NCI-H128 (cell line): ENCODE measurements around the gene KCNMA1.

ENCODE experiments used
- DNase-seq: peaks from one replicate; lab custom pipeline; 2025; ENCODE audit not compliant: unreplicated experiment; lab: John Stamatoyannopoulos, UW

Gene KCNMA1

DNA sequence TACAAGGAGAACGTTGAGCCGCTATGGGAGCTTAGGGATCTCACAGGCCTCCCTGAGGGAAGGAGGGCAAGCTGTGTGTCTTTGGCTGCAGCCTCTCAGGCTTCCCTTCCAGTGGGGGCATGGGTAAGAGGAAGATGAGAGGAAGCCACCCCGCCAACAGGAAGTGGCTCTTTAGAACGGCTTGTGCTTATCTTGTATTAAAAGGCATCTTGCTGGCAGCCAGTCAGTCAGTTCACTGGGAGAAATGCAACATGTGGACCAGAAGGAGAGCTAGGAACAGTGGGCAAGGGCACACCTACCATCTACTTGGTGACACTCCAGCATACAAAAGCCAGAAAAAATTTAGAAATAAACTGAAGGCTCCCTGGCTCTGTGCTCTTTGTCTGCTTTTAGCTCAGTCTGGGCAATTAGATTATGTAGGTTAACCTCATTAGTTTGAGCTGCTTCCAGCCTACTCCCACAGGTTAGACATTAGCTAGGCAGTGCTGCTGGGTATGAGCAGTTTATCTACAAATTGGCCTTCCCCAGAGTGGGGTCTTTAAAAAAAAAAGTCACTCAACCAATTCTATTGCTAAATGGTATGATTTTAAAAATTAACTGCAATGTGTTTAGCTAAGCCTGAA, 595.9 kb downstream of the KCNMA1 start:
- DNase-seq = no peak

- no peak for DNase-seq
Measured at GRCh38 chr10:77038407-77038806, 599.2 kb downstream of the KCNMA1 start.

- DNase-seq = no peak
Measured at GRCh38 chr10:77037735-77038403, 599.7 kb downstream of the KCNMA1 start.

DNA sequence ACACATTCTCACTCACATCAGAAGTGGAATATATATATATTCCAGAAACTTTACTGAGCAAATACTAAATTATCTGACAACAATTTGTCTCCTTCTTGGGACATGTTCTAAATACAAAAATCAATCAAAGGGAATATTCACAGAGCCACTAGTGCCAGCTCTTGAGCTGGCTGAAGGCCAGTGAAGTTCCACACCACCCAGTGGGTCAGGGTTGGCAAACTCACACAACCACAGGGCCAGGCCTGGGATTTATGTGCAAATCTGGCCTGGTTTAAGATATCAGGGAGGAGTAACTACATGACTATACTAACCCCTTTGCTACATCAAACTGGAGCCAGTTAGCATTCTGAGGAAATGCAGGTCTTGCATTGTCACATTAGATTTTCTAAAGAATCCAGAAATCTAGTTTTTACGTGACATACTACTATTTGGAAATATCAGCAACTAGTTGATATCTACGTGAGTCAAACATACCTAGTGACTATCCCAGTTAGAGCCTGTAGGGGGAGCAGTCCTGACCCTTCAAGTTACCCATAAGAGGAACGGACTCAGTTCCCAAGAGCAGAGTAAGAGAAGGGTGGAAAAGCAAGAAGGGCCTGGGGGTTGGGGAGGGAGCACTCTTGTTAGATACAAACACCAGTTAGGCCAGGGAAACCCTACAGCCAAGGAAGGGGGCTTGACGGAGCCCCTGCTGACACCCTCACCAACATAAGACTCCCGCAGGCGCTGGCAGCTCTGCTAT, 600.4 kb downstream of the KCNMA1 start:
- no peak for DNase-seq

DNA sequence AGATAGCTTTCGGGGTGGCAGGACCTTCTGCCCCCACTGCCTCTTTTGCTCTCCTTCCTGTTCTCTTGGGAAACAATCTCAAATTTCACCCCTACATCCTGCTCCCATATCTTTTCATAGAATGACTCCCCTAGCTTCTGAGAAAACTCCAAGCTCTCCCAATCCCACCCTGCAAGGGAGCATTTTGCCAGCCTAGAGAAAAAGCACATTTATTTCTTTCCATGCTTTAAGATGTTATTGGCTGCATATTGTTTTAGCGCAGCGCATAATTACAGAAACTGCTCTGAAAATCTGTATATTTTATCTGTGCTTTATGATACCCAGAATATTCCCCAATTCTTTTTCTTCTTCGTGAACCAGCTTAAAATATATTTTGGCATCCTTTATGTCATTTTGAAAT, 601.3 kb downstream of the KCNMA1 start:
- DNase-seq = no peak

DNA sequence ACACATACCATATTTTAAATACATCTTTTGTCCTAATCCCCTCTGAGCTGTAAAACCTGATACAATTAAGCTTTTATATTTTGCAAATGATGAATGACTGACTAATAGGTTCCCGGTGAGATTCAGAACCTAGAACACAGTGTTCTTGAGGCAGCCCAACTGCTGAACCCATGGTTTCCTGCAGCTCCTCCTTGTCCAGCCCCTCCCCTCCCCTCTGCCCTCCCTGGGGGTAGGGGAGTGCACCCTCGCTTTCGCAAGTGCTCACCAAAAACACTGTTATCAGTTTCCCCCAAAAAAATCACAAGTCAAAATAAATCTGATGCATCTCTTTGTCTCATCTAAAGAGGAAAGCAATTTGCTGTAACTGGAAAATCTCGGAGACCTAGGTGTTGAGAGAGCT, 602.8 kb downstream of the KCNMA1 start:
- no peak for DNase-seq

DNA sequence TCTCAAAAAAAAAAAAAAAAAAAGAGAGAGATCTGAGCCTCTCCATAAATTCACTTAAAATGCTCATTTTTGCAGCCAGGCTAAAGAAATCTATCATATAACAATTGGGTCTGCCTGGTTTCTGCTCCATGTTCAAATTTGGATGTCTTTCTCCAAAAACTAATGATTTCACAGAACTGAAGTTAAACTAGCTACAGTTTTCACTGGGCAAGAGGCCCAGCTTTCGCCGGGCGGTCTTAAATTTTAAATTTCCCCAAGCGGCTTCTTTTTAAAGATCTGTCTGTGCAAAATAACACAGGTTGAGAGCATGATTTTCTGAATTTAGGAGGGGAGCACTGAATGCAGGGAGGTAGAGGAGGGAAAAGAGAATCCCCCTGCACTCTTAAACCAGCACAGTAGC, 603.4 kb downstream of the KCNMA1 start:
- no peak for DNase-seq

DNA sequence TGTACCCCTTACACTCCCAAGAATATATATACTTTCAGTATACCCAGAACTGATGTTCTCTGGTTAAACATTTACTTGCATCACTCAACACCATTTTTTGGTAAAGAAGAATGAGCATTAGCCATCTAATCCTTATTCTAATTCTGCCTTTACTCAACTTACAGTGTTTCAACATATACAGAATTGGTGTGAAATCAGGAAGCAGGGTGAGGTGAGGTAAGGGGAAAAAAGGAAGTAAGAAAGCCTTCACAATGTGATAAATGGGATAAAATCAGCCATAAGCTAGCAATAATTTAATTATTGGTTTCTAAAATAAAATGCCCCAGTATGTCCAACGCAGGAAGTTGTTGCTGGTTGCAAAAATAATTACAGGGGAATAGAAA, 605.4 kb downstream of the KCNMA1 start:
- DNase-seq = no peak

DNA sequence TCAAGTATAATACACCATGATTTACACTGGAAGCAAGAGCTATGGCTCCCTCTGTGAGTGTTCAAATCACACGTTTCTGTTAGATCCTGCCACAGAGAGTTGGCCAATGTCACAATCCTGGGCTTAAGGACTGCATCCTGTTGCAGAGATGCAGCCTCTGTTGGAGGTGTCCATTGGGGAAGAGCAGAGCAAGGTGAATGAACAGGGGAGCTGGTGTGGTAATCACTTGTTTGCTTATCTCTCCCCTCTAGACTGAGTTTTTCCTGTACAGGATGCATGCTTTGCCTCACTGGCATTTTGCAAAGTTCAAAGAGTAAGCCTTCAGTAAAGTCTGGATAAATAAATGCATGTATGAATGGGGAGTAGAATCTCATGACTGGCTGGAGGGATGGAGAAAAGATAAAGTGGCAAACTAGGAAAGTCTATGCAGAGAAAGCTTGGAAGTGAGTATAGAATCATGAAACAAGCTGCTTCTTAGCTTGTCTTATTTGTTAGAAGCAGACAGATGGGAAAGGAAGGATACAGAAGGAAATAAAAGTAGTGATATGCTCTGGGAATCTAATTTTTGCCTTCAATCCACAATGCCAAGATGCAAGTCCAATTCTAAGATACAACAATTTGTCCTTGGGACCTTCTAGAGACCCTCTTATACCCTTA, 605.9 kb downstream of the KCNMA1 start:
- no peak for DNase-seq

DNA sequence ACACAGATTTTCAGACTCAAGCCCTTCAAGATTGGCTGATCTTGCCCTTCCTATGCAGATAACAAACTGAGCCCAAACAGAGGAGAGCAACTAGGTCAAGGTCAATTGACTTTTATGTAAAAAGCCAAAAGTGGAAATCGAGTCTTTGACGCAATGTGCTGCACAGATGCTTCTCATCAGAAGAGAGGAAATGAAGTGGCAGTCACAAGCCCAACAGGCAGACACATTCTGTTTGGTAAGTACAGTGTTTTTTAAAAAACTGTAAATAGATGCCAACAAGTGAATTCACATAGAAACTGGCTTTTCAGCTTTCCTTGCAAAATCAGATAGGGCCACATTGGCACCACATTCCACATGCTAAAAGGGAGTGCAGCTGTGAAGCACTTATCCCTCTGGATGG, 606.6 kb downstream of the KCNMA1 start:
- DNase-seq = no peak

- no peak for DNase-seq
Measured at GRCh38 chr10:77029777-77030717, 607.6 kb downstream of the KCNMA1 start.

- DNase-seq = no peak
Measured at GRCh38 chr10:77028042-77028441, 609.6 kb downstream of the KCNMA1 start.

GRCh38 chr10:77027576-77027975, 610.0 kb downstream of the KCNMA1 start:
- DNase-seq = no peak

DNA sequence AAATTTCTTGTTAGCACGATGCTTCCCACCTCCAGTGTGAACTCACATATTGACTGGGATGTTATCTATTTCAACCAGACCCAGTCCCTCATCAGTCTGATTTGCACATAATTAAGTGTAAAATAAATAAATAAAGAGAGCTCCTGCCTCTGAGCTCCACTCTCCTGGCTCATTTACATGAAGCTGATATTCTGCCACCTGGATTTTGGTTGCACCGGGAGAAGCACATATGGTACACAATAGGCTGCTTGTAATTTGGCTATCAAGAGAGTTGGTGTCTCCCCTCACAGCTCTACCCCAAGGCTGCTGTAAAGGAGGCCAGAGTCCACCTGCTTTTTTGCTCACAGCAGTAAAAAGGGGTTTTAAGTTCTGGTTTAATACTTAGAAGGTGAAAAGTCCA, 610.5 kb downstream of the KCNMA1 start:
- DNase-seq = no peak

DNA sequence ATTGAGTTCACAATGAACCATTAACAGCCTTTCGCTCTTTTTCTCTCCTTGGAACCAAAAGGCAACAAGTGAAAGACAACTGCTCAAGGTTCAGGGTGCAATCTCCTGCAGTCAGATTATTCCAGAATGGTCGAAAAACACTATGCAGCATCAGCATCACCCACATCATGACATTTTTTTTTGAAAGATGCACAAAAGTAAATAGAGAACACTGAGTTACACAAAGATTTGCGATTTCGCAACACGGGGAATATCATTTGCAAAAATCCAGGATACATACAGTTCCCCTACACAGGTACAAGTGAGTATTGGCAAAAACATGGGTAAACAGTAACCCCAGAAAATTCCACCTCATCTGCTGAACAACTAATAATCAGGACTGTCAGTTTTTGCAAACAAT, 611.5 kb downstream of the KCNMA1 start:
- no peak for DNase-seq

- DNase-seq = no peak
Measured at GRCh38 chr10:77024461-77024860, 613.1 kb downstream of the KCNMA1 start.

GRCh38 chr10:77023396-77023795, 614.2 kb downstream of the KCNMA1 start:
- DNase-seq = no peak

- no peak for DNase-seq
Measured at GRCh38 chr10:77022671-77023070, 614.9 kb downstream of the KCNMA1 start.

DNA sequence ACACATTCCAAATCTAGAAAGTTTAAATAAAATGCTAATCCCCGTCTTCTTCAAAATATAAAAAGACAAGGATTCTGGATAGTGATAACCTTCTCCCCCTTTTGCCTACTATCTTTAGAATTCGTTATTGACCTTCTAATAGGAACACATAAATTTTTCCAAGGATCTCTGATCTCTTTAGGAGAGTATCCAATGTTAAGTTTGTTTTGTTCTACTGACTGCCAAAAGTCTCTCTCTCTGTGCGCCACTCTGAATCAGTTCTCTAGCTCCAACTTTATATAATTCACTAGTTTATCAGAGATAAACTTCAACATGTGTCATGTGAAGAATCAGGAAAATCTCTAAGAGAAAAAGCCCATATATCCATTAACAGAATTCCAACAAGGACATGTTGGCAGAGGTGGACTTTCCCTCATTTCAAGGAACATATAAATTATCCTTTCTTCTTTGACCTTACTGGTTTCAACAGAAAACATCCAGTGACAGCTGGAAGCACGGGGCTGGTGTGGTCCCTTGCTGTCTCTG, 615.6 kb downstream of the KCNMA1 start:
- DNase-seq = no peak

- DNase-seq = no peak
Measured at GRCh38 chr10:77020426-77021040, 617.1 kb downstream of the KCNMA1 start.
